HepG2 (cell line): ENCODE results near the gene PPP1R1B. TPM values are rescaled to one million over a fixed set of nuclear protein-coding genes. Genes with fewer than 3 reads are reported as not detected.
A peak's percentile ranks its signal among the peaks of the same experiment; 100 is the strongest.

Source experiments
- ATF4 ChIP-seq, 2 experiments: fragments of 450-650 bp in 1 of 2; sonication (generic) in 1 of 2; formaldehyde crosslinking; IDR thresholded peaks; 2 replicates each; pipeline versions ENCODE4 v1.5.0 to v1.8.0; 2020 to 2022; ENCODE audit warnings: mild to moderate bottlenecking in 1 of 2, missing genetic modification reagents in 1 of 2
- ATF7-NPFF ChIP-seq: sonication (generic); formaldehyde crosslinking; IDR thresholded peaks from 2 replicates; pipeline ENCODE4 v1.8.1; 2023; ENCODE audit warnings: mild to moderate bottlenecking, low read depth, missing genetic modification reagents, moderate library complexity
- ELF1 ChIP-seq: sonication (generic); formaldehyde crosslinking; IDR thresholded peaks from 2 replicates; pipeline ENCODE4 v1.4.0; 2020; ENCODE audit warnings: missing genetic modification reagents
- HOXA5 ChIP-seq: sonication (generic); formaldehyde crosslinking; IDR thresholded peaks from 2 replicates; pipeline ENCODE4 v1.4.0; 2020; ENCODE audit warnings: missing genetic modification reagents
- MAFG ChIP-seq: sonication (generic); formaldehyde crosslinking; IDR thresholded peaks from 2 replicates; pipeline ENCODE4 v1.5.1; 2020; ENCODE audit warnings: mild to moderate bottlenecking, missing genetic modification reagents
- PHB2 ChIP-seq: fragments of 450-650 bp; IDR thresholded peaks from 2 replicates; pipeline ENCODE4 v1.6.1; 2018; ENCODE audit not compliant: partially characterized antibody
- REL ChIP-seq: sonication (generic); formaldehyde crosslinking; conservative IDR thresholded peaks from 2 replicates; pipeline ENCODE4 v1.8.0; 2022; ENCODE audit warnings: mild to moderate bottlenecking, missing genetic modification reagents, moderate library complexity
- TEAD2 ChIP-seq: sonication (generic); formaldehyde crosslinking; IDR thresholded peaks from 2 replicates; pipeline ENCODE4 v1.9.0; 2021; ENCODE audit warnings: missing genetic modification reagents
- ZNF280D ChIP-seq: sonication (generic); formaldehyde crosslinking; IDR thresholded peaks from 2 replicates; pipeline ENCODE4 v1.5.1; 2020; ENCODE audit warnings: mild to moderate bottlenecking, missing genetic modification reagents
- ZNF335 ChIP-seq: sonication (generic); formaldehyde crosslinking; IDR thresholded peaks from 2 replicates; pipeline ENCODE4 v1.4.0; 2020; ENCODE audit warnings: missing genetic modification reagents
- ZNF343 ChIP-seq: sonication (generic); formaldehyde crosslinking; IDR thresholded peaks from 2 replicates; pipeline ENCODE4 v1.4.0; 2020; ENCODE audit warnings: mild to moderate bottlenecking, missing genetic modification reagents
- ZNF367 ChIP-seq: sonication (generic); formaldehyde crosslinking; IDR thresholded peaks from 2 replicates; pipeline ENCODE4 v1.4.0; 2020; ENCODE audit warnings: missing genetic modification reagents, borderline replicate concordance
- ZNF431 ChIP-seq: sonication (generic); formaldehyde crosslinking; IDR thresholded peaks from 2 replicates; pipeline ENCODE4 v1.9.0; 2022; ENCODE audit warnings: missing genetic modification reagents, low read depth, mild to moderate bottlenecking, borderline replicate concordance
- ZNF678 ChIP-seq: sonication (generic); formaldehyde crosslinking; IDR thresholded peaks from 2 replicates; pipeline ENCODE4 v1.4.0; 2020; ENCODE audit warnings: mild to moderate bottlenecking, missing genetic modification reagents
- ZNF766 ChIP-seq: sonication (generic); formaldehyde crosslinking; IDR thresholded peaks from 2 replicates; pipeline ENCODE4 v1.5.0; 2020; ENCODE audit warnings: missing genetic modification reagents, borderline replicate concordance
- ZNF780A ChIP-seq: sonication (generic); formaldehyde crosslinking; IDR thresholded peaks from 2 replicates; pipeline ENCODE4 v1.8.0; 2022; ENCODE audit warnings: mild to moderate bottlenecking, missing genetic modification reagents, moderate library complexity
- ZNF879 ChIP-seq: sonication (generic); formaldehyde crosslinking; IDR thresholded peaks from 2 replicates; pipeline ENCODE4 v1.8.1; 2023; ENCODE audit warnings: missing genetic modification reagents
- ZSCAN21 ChIP-seq: sonication (generic); formaldehyde crosslinking; IDR thresholded peaks from 2 replicates; pipeline ENCODE4 v1.8.0; 2022; ENCODE audit warnings: mild to moderate bottlenecking, missing genetic modification reagents, moderate library complexity, borderline replicate concordance
- polyA plus RNA-seq, 8 experiments: library from polyadenylated mRNA; depleted of rRNA in 3 of 8; stranded (reverse) in 7 of 8; unstranded in 1 of 8; fragments of >200 nt; fragmentation: Illumina TruSeq in 4 of 8; extraction: Trizol in 4 of 8; gene quantifications; 2 replicates each; pipeline versions ENCODE4 v1.2.1 to v1.2.3, GENCODE V29; 2011 to 2016; ENCODE audit warnings: low read depth in 4 of 8, missing spikeins in 1 of 8, mixed read lengths in 1 of 8; ENCODE audit not compliant: insufficient read depth in 1 of 8
- total RNA-seq, 5 experiments: library from RNA; depleted of rRNA; stranded (reverse); fragments of >200 nt; fragmentation: Illumina TruSeq; extraction: Trizol; gene quantifications; 2 replicates each; pipeline ENCODE4 v1.2.3, GENCODE V29; 2016; ENCODE audit warnings: low read depth in 1 of 5
- TF ChIP-seq, protein P1 (sequence below): sonication (generic); formaldehyde crosslinking; IDR thresholded peaks from 2 replicates; pipeline ENCODE4 v1.5.0; 2020; ENCODE audit warnings: missing genetic modification reagents

Gene PPP1R1B
- total and polyA plus RNA-seq, 2 of the 13 experiments (the other 11 are each of a cell fraction or from before 2014, with no cell fraction given), result 0.08 TPM; not detected in 1

DNA sequence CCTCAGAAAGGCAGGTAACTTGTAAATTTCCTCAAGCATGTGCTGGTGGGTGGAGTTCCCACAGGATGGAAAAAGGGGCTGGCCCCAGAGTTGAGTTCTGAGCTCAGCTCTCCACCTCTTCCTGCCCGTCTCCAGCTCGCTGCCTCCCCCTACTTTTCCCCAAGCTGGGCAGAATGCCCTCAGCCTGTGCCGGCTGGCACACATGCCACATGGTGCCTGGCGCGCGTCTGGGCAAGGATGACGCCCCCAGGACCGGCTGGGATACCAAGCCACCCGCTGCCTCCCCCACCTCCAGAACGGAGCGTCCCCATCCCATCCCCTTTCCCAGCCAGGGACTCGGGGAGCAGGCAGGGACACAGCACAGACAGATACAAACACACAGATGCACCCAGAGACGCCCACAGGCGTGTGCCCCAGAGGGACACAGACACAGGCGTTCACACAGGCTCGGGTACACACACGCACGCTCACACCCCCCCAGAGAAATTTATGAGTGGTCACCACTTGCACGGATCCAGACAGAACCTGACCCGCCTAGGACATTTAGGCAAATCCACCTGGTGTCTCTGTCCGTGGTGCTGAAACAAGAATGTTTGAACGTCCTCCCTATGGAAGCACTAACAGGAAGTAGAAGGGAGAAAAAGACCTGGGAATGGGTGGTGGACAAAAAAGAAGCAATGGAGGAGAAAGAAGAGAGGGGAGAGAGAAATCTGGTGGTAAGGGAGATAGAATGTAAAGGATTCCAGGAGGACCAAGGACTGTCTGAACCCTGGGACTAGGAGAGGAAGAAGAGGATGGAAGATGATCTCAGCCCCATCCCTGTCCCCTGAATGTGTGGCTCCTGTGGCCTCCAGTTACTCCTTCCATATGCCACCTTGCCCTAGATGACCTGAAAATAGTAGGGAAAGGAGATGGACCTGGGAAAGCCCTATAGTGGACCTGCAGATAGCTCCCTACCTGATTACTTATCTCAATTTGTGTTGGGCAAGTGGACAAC, 34.5 kb upstream of the PPP1R1B start (continued):
- TF ChIP-seq, protein P1, sequence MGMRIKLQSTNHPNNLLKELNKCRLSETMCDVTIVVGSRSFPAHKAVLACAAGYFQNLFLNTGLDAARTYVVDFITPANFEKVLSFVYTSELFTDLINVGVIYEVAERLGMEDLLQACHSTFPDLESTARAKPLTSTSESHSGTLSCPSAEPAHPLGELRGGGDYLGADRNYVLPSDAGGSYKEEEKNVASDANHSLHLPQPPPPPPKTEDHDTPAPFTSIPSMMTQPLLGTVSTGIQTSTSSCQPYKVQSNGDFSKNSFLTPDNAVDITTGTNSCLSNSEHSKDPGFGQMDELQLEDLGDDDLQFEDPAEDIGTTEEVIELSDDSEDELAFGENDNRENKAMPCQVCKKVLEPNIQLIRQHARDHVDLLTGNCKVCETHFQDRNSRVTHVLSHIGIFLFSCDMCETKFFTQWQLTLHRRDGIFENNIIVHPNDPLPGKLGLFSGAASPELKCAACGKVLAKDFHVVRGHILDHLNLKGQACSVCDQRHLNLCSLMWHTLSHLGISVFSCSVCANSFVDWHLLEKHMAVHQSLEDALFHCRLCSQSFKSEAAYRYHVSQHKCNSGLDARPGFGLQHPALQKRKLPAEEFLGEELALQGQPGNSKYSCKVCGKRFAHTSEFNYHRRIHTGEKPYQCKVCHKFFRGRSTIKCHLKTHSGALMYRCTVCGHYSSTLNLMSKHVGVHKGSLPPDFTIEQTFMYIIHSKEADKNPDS (CRISPR knock-in tag), result no peak
- TF ChIP-seq ZNF335 (peak; percentile 70; the same call in 1 of the 2 replicates), REL (CRISPR knock-in tag) (0 out of 2 replicates have a peak, but pooled peaks have one; percentile 36), TEAD2 (CRISPR knock-in tag) (peak; percentile 50; the same call in 1 of the 2 replicates), ZNF678 (0 out of 2 replicates have a peak, but pooled peaks have one; percentile 17), ZNF431 (CRISPR knock-in tag) (peak; percentile 51; the same call in 1 of the 2 replicates), HOXA5 (CRISPR knock-in tag) (peak; percentile 71; the same call in 1 of the 2 replicates), ZNF280D (no peak), ELF1 (CRISPR knock-in tag) (0 out of 2 replicates have a peak, but pooled peaks have one; percentile 42), ZNF766 (CRISPR knock-in tag) (0 out of 2 replicates have a peak, but pooled peaks have one; percentile 56), ATF7-NPFF (0 out of 2 replicates have a peak, but pooled peaks have one; percentile 49), ZSCAN21 (peak; percentile 45; the same call in 1 of the 2 replicates), ZNF780A (CRISPR knock-in tag) (peak; percentile 80; the same call in 1 of the 2 replicates), ZNF367 (CRISPR knock-in tag) (no peak), ZNF879 (CRISPR knock-in tag) (no peak), ZNF343 (no peak), MAFG (CRISPR knock-in tag) (no peak), PHB2 (no peak), ATF4 (CRISPR knock-in tag; IDR thresholded peaks at IDR 0.05) (0 out of 4 replicates have a peak, but pooled peaks of 1 of the 2 experiments have one; percentile 18)
